ENCODE data around the gene ZNF423. TPM values are rescaled to one million over a fixed set of nuclear protein-coding genes. Genes with fewer than 3 reads are reported as not detected.

The ZNF423 gene
- total RNA-seq, 4 donors from 2014 or later: 4.1 to 20.2 (median 10.3) TPM

DNA sequence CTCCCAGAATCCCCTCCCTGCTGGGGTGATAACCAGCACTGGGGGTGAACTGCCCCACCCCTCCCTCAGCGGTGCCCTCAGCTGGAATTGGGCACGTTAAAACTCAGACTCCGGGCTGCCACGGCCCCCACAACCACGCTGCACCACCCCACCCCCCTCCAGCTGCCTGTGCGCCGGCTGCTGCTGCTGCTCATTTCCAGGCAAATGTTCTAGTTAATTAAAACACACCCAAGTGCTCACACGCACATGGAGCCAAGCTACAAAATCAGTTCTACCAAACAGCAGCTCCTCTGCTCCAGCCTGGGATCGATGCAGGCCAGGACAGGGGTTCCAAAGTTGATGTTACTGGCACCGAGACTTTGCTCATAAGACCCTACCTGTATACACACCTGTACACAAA, 180.5 kb downstream of the ZNF423 start:
- TF ChIP-seq, protein P1, sequence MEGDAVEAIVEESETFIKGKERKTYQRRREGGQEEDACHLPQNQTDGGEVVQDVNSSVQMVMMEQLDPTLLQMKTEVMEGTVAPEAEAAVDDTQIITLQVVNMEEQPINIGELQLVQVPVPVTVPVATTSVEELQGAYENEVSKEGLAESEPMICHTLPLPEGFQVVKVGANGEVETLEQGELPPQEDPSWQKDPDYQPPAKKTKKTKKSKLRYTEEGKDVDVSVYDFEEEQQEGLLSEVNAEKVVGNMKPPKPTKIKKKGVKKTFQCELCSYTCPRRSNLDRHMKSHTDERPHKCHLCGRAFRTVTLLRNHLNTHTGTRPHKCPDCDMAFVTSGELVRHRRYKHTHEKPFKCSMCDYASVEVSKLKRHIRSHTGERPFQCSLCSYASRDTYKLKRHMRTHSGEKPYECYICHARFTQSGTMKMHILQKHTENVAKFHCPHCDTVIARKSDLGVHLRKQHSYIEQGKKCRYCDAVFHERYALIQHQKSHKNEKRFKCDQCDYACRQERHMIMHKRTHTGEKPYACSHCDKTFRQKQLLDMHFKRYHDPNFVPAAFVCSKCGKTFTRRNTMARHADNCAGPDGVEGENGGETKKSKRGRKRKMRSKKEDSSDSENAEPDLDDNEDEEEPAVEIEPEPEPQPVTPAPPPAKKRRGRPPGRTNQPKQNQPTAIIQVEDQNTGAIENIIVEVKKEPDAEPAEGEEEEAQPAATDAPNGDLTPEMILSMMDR (IDR thresholded peaks at IDR 0.05; ENCODE audit: low read depth): no peak

DNA sequence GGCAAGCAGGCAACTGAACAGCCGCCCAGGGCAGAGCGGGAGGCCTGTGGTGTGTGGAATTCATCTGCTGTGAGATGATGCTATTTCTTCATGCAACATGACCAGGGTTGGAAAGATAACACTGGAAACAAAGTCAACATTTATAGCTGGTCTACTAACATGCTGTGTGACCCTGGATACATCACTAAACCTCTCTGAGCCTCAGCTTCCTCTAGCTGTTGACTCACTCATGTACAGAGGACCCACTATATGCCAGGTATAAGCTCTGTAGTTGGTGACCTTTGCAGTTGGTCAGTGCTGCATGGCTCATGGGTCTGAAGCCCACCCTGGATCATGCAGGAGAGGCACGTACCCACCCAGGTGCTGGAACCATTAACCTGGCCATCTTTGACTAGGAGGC, 180.9 kb downstream of the ZNF423 start:
- TF ChIP-seq, protein P1 (IDR thresholded peaks at IDR 0.05; ENCODE audit: low read depth): no peak

- TF ChIP-seq, protein P1 (IDR thresholded peaks at IDR 0.05; ENCODE audit: low read depth): no peak
Measured at GRCh38 chr16:49674351-49674851, 181.5 kb downstream of the ZNF423 start.

- TF ChIP-seq, protein P1 (IDR thresholded peaks at IDR 0.05; ENCODE audit: low read depth): no peak
Measured at GRCh38 chr16:49673442-49673841, 182.5 kb downstream of the ZNF423 start.

GRCh38 chr16:49672753-49673152, 183.2 kb downstream of the ZNF423 start:
- TF ChIP-seq, protein P1 (IDR thresholded peaks at IDR 0.05; ENCODE audit: low read depth): no peak

GRCh38 chr16:49671333-49671732, 184.6 kb downstream of the ZNF423 start:
- TF ChIP-seq, protein P1 (IDR thresholded peaks at IDR 0.05; ENCODE audit: low read depth): no peak

DNA sequence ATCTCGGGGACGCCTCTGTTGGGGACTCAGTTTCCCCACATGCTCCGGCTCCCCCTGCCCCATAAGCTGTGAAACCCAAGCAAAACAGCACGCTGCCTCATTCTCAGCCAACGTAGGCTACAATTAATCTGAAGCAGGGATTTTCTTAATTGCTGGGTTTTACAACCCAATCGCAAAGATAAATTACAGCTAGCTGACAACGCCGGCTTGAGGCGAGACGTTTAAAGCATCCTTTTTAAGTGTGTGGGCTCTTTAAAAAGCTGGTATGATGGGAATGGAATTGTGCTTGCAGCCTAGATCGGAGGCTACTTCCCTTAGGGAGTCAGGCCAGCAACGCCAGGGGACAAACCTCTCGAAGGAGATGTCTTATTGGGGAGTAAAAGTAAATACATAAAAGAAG, 185.3 kb downstream of the ZNF423 start:
- TF ChIP-seq, protein P1 (IDR thresholded peaks at IDR 0.05; ENCODE audit: low read depth): no peak

All from subcutaneous adipose tissue (tissue), 4 donors.